ENCODE data around the gene MPV17. TPM values are rescaled to one million over a fixed set of nuclear protein-coding genes. Genes with fewer than 3 reads are reported as not detected.

MPV17 gene
- total and polyA plus RNA-seq, 2 of the 13 experiments (the other 11 are each of a cell fraction or from before 2014, with no cell fraction given): 48.9 to 129 TPM

DNA sequence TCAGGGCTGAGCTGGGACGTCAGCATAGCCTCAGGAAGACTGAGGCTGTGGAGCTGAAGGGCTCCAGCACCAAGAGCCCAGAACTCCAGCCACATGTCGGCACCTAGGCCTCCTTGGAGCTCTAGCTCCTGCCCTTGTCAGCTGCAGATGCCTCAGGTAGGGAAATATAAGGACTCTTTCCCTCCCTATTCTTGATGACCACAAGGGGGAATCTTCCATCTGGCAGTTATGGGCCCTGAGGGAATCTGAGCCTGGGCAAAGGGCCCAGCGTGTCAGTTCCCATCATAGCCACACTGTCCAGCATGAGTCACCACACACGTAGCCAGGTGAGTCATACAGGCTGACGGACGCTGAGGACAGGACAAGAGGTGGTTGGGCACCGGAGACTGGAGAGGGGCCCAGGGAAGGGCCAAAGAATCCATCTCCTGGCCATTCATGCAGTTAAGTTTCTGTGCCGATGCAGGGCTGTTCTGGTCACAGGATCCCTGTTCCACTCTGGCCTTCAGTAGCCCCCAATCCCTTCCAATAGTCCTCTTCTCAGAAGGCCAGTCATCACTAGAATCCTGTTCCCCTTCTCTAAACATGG, 1.8 kb downstream of the MPV17 start (continued):
- TF ChIP-seq KLF9 (CRISPR knock-in tag; IDR thresholded peaks at IDR 0.05; ENCODE audit: low read depth): no peak
- peak; percentile 28; the same call in 1 of the 2 replicates for TF ChIP-seq KDM1A (CRISPR knock-in tag; IDR thresholded peaks at IDR 0.05)
- TF ChIP-seq RFX3 (CRISPR knock-in tag; IDR thresholded peaks at IDR 0.05): no peak; the same call in 1 of the 2 replicates
- no peak for TF ChIP-seq SNRNP70 (IDR thresholded peaks at IDR 0.05; ENCODE audit: low read depth, low read length)
- TF ChIP-seq, protein P1, sequence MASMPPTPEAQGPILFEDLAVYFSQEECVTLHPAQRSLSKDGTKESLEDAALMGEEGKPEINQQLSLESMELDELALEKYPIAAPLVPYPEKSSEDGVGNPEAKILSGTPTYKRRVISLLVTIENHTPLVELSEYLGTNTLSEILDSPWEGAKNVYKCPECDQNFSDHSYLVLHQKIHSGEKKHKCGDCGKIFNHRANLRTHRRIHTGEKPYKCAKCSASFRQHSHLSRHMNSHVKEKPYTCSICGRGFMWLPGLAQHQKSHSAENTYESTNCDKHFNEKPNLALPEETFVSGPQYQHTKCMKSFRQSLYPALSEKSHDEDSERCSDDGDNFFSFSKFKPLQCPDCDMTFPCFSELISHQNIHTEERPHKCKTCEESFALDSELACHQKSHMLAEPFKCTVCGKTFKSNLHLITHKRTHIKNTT (CRISPR knock-in tag; IDR thresholded peaks at IDR 0.05): no peak
- TF ChIP-seq SATB2 (CRISPR knock-in tag; IDR thresholded peaks at IDR 0.05): no peak
- TF ChIP-seq, protein P2, sequence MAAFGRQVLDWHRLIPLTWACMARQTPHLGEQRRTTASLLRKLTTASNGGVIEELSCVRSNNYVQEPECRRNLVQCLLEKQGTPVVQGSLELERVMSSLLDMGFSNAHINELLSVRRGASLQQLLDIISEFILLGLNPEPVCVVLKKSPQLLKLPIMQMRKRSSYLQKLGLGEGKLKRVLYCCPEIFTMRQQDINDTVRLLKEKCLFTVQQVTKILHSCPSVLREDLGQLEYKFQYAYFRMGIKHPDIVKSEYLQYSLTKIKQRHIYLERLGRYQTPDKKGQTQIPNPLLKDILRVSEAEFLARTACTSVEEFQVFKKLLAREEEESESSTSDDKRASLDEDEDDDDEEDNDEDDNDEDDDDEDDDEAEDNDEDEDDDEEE (CRISPR knock-in tag; IDR thresholded peaks at IDR 0.05): no peak
- peak; percentile 52; the same call in 1 of the 2 replicates for TF ChIP-seq HMG20B (CRISPR knock-in tag; conservative IDR thresholded peaks at IDR 0.05)
- peak; percentile 75 for TF ChIP-seq ATF7 (IDR thresholded peaks at IDR 0.05)
- TF ChIP-seq ATF7 (CRISPR knock-in tag; IDR thresholded peaks at IDR 0.05): peak; percentile 91
- TF ChIP-seq HNRNPK (IDR thresholded peaks at IDR 0.05; ENCODE audit: low read depth, low read length, poor library complexity, severe bottlenecking): no peak
- TF ChIP-seq SCMH1 (CRISPR knock-in tag; IDR thresholded peaks at IDR 0.05; ENCODE audit: borderline replicate concordance): no peak
- no peak for TF ChIP-seq THYN1 (CRISPR knock-in tag; IDR thresholded peaks at IDR 0.05; ENCODE audit: borderline replicate concordance, low read depth)
- peak; percentile 85 for TF ChIP-seq ARNT2 (CRISPR knock-in tag; IDR thresholded peaks at IDR 0.05; ENCODE audit: low read depth)
- TF ChIP-seq ZNF572 (CRISPR knock-in tag; IDR thresholded peaks at IDR 0.05): no peak
- TF ChIP-seq HNF1A (IDR thresholded peaks at IDR 0.05; ENCODE audit: low read depth): 0 out of 2 replicates have a peak, but pooled peaks have one; percentile 10
- peak; percentile 11; the same call in 1 of the 2 replicates for TF ChIP-seq HNF1A (CRISPR knock-in tag; IDR thresholded peaks at IDR 0.05; ENCODE audit: borderline replicate concordance)
- TF ChIP-seq POLR2AphosphoS5 (IDR thresholded peaks at IDR 0.05; ENCODE audit: low read depth, low read length): no peak
- TF ChIP-seq RBM39 (IDR thresholded peaks at IDR 0.05; ENCODE audit: low read depth, low read length, poor library complexity, severe bottlenecking): no peak
- TF ChIP-seq ZSCAN29 (CRISPR knock-in tag; conservative IDR thresholded peaks at IDR 0.05): no peak
- TF ChIP-seq ZFP36 (IDR thresholded peaks at IDR 0.05; ENCODE audit: borderline replicate concordance, low read depth, low read length, partially characterized antibody): no peak
- TF ChIP-seq, protein P3, sequence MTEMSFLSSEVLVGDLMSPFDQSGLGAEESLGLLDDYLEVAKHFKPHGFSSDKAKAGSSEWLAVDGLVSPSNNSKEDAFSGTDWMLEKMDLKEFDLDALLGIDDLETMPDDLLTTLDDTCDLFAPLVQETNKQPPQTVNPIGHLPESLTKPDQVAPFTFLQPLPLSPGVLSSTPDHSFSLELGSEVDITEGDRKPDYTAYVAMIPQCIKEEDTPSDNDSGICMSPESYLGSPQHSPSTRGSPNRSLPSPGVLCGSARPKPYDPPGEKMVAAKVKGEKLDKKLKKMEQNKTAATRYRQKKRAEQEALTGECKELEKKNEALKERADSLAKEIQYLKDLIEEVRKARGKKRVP (CRISPR knock-in tag; IDR thresholded peaks at IDR 0.05): no peak
- no peak; the same call in 1 of the 2 replicates for TF ChIP-seq BCL6 (CRISPR knock-in tag; IDR thresholded peaks at IDR 0.05)

All from HepG2 (cell line).